Measurements from ENCODE around the gene DKK3. TPM values are rescaled to one million over a fixed set of nuclear protein-coding genes. Genes with fewer than 3 reads are reported as not detected.

DKK3 gene
- total RNA-seq, 1 donor from 2014 or later = 67.7 TPM

GRCh38 chr11:11981840-11982239 lies 26.6 kb downstream of the DKK3 start:
- DNase-seq = no peak

- no peak for DNase-seq
These were observed 27.1 kb downstream of the DKK3 start for GRCh38 chr11:11981364-11981763.

- no peak for DNase-seq
These were observed 27.6 kb downstream of the DKK3 start for GRCh38 chr11:11980841-11981308.

- DNase-seq = no peak
These were observed 28.2 kb downstream of the DKK3 start for GRCh38 chr11:11980200-11980599.

GRCh38 chr11:11979488-11980117 lies 28.8 kb downstream of the DKK3 start:
- peak; percentile 62 for DNase-seq

- DNase-seq = peak; percentile 59
These were observed 29.5 kb downstream of the DKK3 start for GRCh38 chr11:11978792-11979487.

GRCh38 chr11:11978098-11978637 lies 30.3 kb downstream of the DKK3 start:
- DNase-seq = no peak

GRCh38 chr11:11977206-11977938 lies 31.1 kb downstream of the DKK3 start:
- DNase-seq = peak; percentile 86

GRCh38 chr11:11976481-11977127 lies 31.8 kb downstream of the DKK3 start:
- DNase-seq = no peak

GRCh38 chr11:11975201-11976092 lies 33.0 kb downstream of the DKK3 start:
- DNase-seq = no peak

GRCh38 chr11:11973866-11974265 lies 34.6 kb downstream of the DKK3 start:
- no peak for DNase-seq

- DNase-seq = peak; percentile 86
These were observed 35.0 kb downstream of the DKK3 start for GRCh38 chr11:11973361-11973800.

- no peak for DNase-seq
These were observed 35.6 kb downstream of the DKK3 start for GRCh38 chr11:11972730-11973341.

GRCh38 chr11:11971906-11972547 lies 36.4 kb downstream of the DKK3 start:
- no peak for DNase-seq

- DNase-seq = no peak
These were observed 37.9 kb downstream of the DKK3 start for GRCh38 chr11:11970556-11970955.

GRCh38 chr11:11969380-11970215 lies 38.8 kb downstream of the DKK3 start:
- no peak for DNase-seq

- DNase-seq = peak; percentile 85
These were observed 39.7 kb downstream of the DKK3 start for GRCh38 chr11:11968511-11969280.
